Large intestine (tissue), 3 donors: ENCODE results near the gene CLIC3. TPM values are rescaled to one million over a fixed set of nuclear protein-coding genes. Genes with fewer than 3 reads are reported as not detected.

ENCODE experiments used
- DNase-seq, 2 donors: peaks; one replicate each; pipeline versions ENCODE4 v3.0.0 to v3.0.0-alpha.2; 2013
- H3K27ac ChIP-seq: one replicate; pipeline ENCODE4 v1.5.1; 2013; ENCODE audit warnings: low read length
- H3K27me3 ChIP-seq: 2 replicates; pipeline ENCODE4 v1.6.1; 2013; ENCODE audit warnings: low read length; ENCODE audit not compliant: control insufficient read depth, insufficient read depth
- H3K36me3 ChIP-seq: 2 replicates; pipeline ENCODE4 v1.6.1; 2013; ENCODE audit warnings: low read length; ENCODE audit not compliant: control insufficient read depth, insufficient read depth
- H3K4me1 ChIP-seq: one replicate; pipeline ENCODE4 v1.6.1; 2013; ENCODE audit warnings: low read length; ENCODE audit not compliant: control insufficient read depth, insufficient read depth
- H3K4me3 ChIP-seq: one replicate; pipeline ENCODE4 v1.5.1; 2013; ENCODE audit warnings: low read length
- H3K9me3 ChIP-seq: one replicate; pipeline ENCODE4 v1.6.1; 2013; ENCODE audit warnings: mild to moderate bottlenecking, low read depth, low read length, moderate library complexity; ENCODE audit not compliant: control insufficient read depth
- WGBS: methylation state at CpG from one replicate; pipeline ENCODE4 v1.1.5; 2013; ENCODE audit warnings: low lambda C conversion rate; ENCODE audit not compliant: insufficient coverage; 5-methylcytosine and 5-hydroxymethylcytosine counted together
- polyA plus RNA-seq: library from polyadenylated mRNA; unstranded; fragments of 120-200 nt; gene quantifications from one replicate; pipeline ENCODE4 v1.2.1, GENCODE V29; 2013

The CLIC3 gene
- polyA plus RNA-seq, 1 donor = 3.6 TPM

GRCh38 chr9:137016436-137016835 is 20.1 kb upstream of the CLIC3 start:
- H3K36me3 ChIP-seq = peaks cover 17% of the 10 kb centered on the region
- peaks cover 4% of the 10 kb centered on the region for H3K4me1 ChIP-seq
- H3K27me3 ChIP-seq = no peaks in the 10 kb centered on the region
- peaks cover 58% of the 10 kb centered on the region for H3K9me3 ChIP-seq
- DNase-seq = no peak
- no peak overlapping the region for H3K4me3 ChIP-seq
- WGBS = no CpG with 5 or more reads among the region's 16 CpGs
- no peak overlapping the region for H3K27ac ChIP-seq

- Histone ChIP-seq H3K27me3 (no peaks in the 10 kb centered on the region), H3K9me3 (peaks cover 55% of the 10 kb centered on the region), H3K4me3 (no peak overlapping the region), H3K27ac (no peak overlapping the region), H3K4me1 (no peaks in the 10 kb centered on the region), H3K36me3 (peaks cover 17% of the 10 kb centered on the region)
- no CpG with 5 or more reads among the region's 21 CpGs for WGBS
- no peak for DNase-seq
Observed at GRCh38 chr9:137015976-137016375, 19.6 kb upstream of the CLIC3 start.

- WGBS = no CpG with 5 or more reads among the region's 25 CpGs
- Histone ChIP-seq H3K4me3 (no peak overlapping the region), H3K36me3 (peaks cover 17% of the 10 kb centered on the region), H3K9me3 (peaks cover 53% of the 10 kb centered on the region), H3K4me1 (no peaks in the 10 kb centered on the region), H3K27me3 (no peaks in the 10 kb centered on the region), H3K27ac (no peak overlapping the region)
- DNase-seq = no peak
Observed at GRCh38 chr9:137015540-137015930, 19.2 kb upstream of the CLIC3 start.

- peaks cover 51% of the 10 kb centered on the region for H3K9me3 ChIP-seq
Observed at GRCh38 chr9:137014776-137015539, 18.6 kb upstream of the CLIC3 start.

GRCh38 chr9:137014166-137014565 is 17.8 kb upstream of the CLIC3 start:
- no CpG with 5 or more reads among the region's 23 CpGs for WGBS
- Histone ChIP-seq H3K36me3 (peaks cover 17% of the 10 kb centered on the region), H3K4me1 (no peaks in the 10 kb centered on the region), H3K9me3 (peaks cover 55% of the 10 kb centered on the region), H3K27me3 (no peaks in the 10 kb centered on the region), H3K27ac (no peak overlapping the region), H3K4me3 (no peak overlapping the region)
- no peak for DNase-seq

More at GRCh38 chr9:137014776-137015539, 18.6 kb upstream of the CLIC3 start:
- no CpG with 5 or more reads among the region's 36 CpGs for WGBS
- Histone ChIP-seq H3K27me3 (no peaks in the 10 kb centered on the region), H3K27ac (no peak overlapping the region), H3K36me3 (peaks cover 17% of the 10 kb centered on the region), H3K4me3 (no peak overlapping the region), H3K4me1 (no peaks in the 10 kb centered on the region)
- no peak for DNase-seq

- peaks cover 52% of the 10 kb centered on the region for H3K9me3 ChIP-seq
- DNase-seq = no peak
- WGBS = no CpG with 5 or more reads among the region's 20 CpGs
- H3K27ac ChIP-seq = no peak overlapping the region
- no peak overlapping the region for H3K4me3 ChIP-seq
- H3K36me3 ChIP-seq = peaks cover 17% of the 10 kb centered on the region
- H3K4me1 ChIP-seq = no peaks in the 10 kb centered on the region
- H3K27me3 ChIP-seq = no peaks in the 10 kb centered on the region
Observed at GRCh38 chr9:137013571-137013940, 17.2 kb upstream of the CLIC3 start.

GRCh38 chr9:137012694-137013570 is 16.6 kb upstream of the CLIC3 start:
- no peak for DNase-seq
- no peaks in the 10 kb centered on the region for H3K4me1 ChIP-seq
- H3K36me3 ChIP-seq = peaks cover 17% of the 10 kb centered on the region
- H3K4me3 ChIP-seq = no peak overlapping the region
- no CpG with 5 or more reads among the region's 67 CpGs for WGBS
- no peak overlapping the region for H3K27ac ChIP-seq
- peaks cover 50% of the 10 kb centered on the region for H3K9me3 ChIP-seq
- H3K27me3 ChIP-seq = no peaks in the 10 kb centered on the region

GRCh38 chr9:137011907-137012675 is 15.7 kb upstream of the CLIC3 start:
- DNase-seq = no peak
- H3K27ac ChIP-seq = no peak overlapping the region
- H3K4me3 ChIP-seq = no peak overlapping the region
- H3K27me3 ChIP-seq = no peaks in the 10 kb centered on the region
- no CpG with 5 or more reads among the region's 39 CpGs for WGBS
- H3K36me3 ChIP-seq = peaks cover 11% of the 10 kb centered on the region
- peaks cover 46% of the 10 kb centered on the region for H3K9me3 ChIP-seq
- H3K4me1 ChIP-seq = no peaks in the 10 kb centered on the region

GRCh38 chr9:137011156-137011555 is 14.8 kb upstream of the CLIC3 start:
- no peak for DNase-seq
- Histone ChIP-seq H3K36me3 (peaks cover 7% of the 10 kb centered on the region), H3K4me1 (no peaks in the 10 kb centered on the region), H3K27me3 (no peaks in the 10 kb centered on the region), H3K9me3 (peaks cover 48% of the 10 kb centered on the region), H3K27ac (no peak overlapping the region), H3K4me3 (no peak overlapping the region)
- WGBS = no CpG with 5 or more reads among the region's 24 CpGs
